ENCODE results near the gene ACKR4. TPM values are rescaled to one million over a fixed set of nuclear protein-coding genes. Genes with fewer than 3 reads are reported as not detected.
"Not testable (repeated sequence)": the region's sequence is repeated elsewhere in the genome, so short reads cannot be mapped to it uniquely, and the experiment has no call there.

The ACKR4 gene
- total RNA-seq, 4 donors from 2014 or later, result 1.4 to 3.2 (median 2.8) TPM; not detected in 1

GRCh38 chr3:132606085-132606484, 9.0 kb downstream of the ACKR4 start:
- no peak for TF ChIP-seq CTCF (IDR thresholded peaks at IDR 0.05)
- DNase-seq (ENCODE audit: low spot score), result no peak
- ATAC-seq (ENCODE audit: low FRiP score), result no peak

- not testable (repeated sequence) for ATAC-seq (ENCODE audit: low FRiP score); DNase-seq (ENCODE audit: low spot score)
These were observed 9.6 kb downstream of the ACKR4 start for GRCh38 chr3:132606620-132607019.

- ATAC-seq (ENCODE audit: low FRiP score); DNase-seq (ENCODE audit: low spot score): not testable (repeated sequence)
These were observed 18.2 kb downstream of the ACKR4 start for GRCh38 chr3:132615301-132615700.

- ATAC-seq (ENCODE audit: low FRiP score) (no peak), DNase-seq (ENCODE audit: low spot score) (no peak)
- no peak for TF ChIP-seq CTCF (IDR thresholded peaks at IDR 0.05)
These were observed 18.8 kb downstream of the ACKR4 start for GRCh38 chr3:132615881-132616280.

- no peak for ATAC-seq (ENCODE audit: low FRiP score)
- no peak for TF ChIP-seq CTCF (IDR thresholded peaks at IDR 0.05)
- no peak for DNase-seq (ENCODE audit: low spot score)
These were observed 19.7 kb downstream of the ACKR4 start for GRCh38 chr3:132616780-132617179.

GRCh38 chr3:132622148-132622547, 25.1 kb downstream of the ACKR4 start:
- ATAC-seq (ENCODE audit: low FRiP score) (no peak), DNase-seq (ENCODE audit: low spot score) (no peak)
- no peak for TF ChIP-seq CTCF (IDR thresholded peaks at IDR 0.05)

GRCh38 chr3:132622761-132623160, 25.7 kb downstream of the ACKR4 start:
- ATAC-seq (ENCODE audit: low FRiP score) (no peak), DNase-seq (ENCODE audit: low spot score) (no peak)
- no peak for TF ChIP-seq CTCF (IDR thresholded peaks at IDR 0.05)

- ATAC-seq (ENCODE audit: low FRiP score) (no peak), DNase-seq (ENCODE audit: low spot score) (no peak)
- TF ChIP-seq CTCF (IDR thresholded peaks at IDR 0.05), result no peak
These were observed 26.6 kb downstream of the ACKR4 start for GRCh38 chr3:132623646-132624045.

All from omental fat pad (tissue), 4 donors.